Ramos (cell line): ENCODE measurements around the gene BTN2A1.
"Not testable (repeated sequence)": the region's sequence is repeated elsewhere in the genome, so short reads cannot be mapped to it uniquely, and the experiment has no call there.

Experiments
- in situ Hi-C: fragments of 300-500 bp; cut with MboI; formaldehyde crosslinking; loops from one replicate; pipeline ENCODE4 v1.14.3; 2022; ENCODE audit warnings: low sequenced_read_pairs; ENCODE audit not compliant: unreplicated experiment

BTN2A1 gene

GRCh38 chr6:26486358-26486757 is 28.6 kb downstream of the BTN2A1 start:
- in situ Hi-C loops = no loop called here

GRCh38 chr6:26487466-26487865 is 29.7 kb downstream of the BTN2A1 start:
- in situ Hi-C loops = no loop called here

- in situ Hi-C loops = no loop called here
These were observed 32.5 kb downstream of the BTN2A1 start for GRCh38 chr6:26489996-26490964.

- in situ Hi-C loops = no loop called here
These were observed 33.8 kb downstream of the BTN2A1 start for GRCh38 chr6:26491604-26492003.

- in situ Hi-C loops = no loop called here
These were observed 35.5 kb downstream of the BTN2A1 start for GRCh38 chr6:26493258-26493657.

- in situ Hi-C loops = no loop called here
These were observed 36.4 kb downstream of the BTN2A1 start for GRCh38 chr6:26494117-26494516.

GRCh38 chr6:26495281-26495680 is 37.5 kb downstream of the BTN2A1 start:
- in situ Hi-C loops = no loop called here

- in situ Hi-C loops = no loop called here
These were observed 39.9 kb downstream of the BTN2A1 start for GRCh38 chr6:26497610-26498009.

- in situ Hi-C loops = no loop called here
These were observed 42.3 kb downstream of the BTN2A1 start, which contains the start of gene BTN1A1 for GRCh38 chr6:26500102-26500501. BTN1A1 (plus strand) TSS chr6:26500303; CDS start chr6:26501287, 984 bp downstream.

- in situ Hi-C loops = no loop called here
These were observed 43.8 kb downstream of the BTN2A1 start for GRCh38 chr6:26501482-26501986.

- in situ Hi-C loops = no loop called here
These were observed 44.4 kb downstream of the BTN2A1 start for GRCh38 chr6:26502165-26502564.

- in situ Hi-C loops = no loop called here
These were observed 44.9 kb downstream of the BTN2A1 start for GRCh38 chr6:26502626-26503025.

GRCh38 chr6:26507658-26508057 is 49.9 kb downstream of the BTN2A1 start:
- in situ Hi-C loops = no loop called here

GRCh38 chr6:26511033-26511432 is 53.3 kb downstream of the BTN2A1 start:
- in situ Hi-C loops = not testable (repeated sequence)

GRCh38 chr6:26514984-26515383 is 57.2 kb downstream of the BTN2A1 start:
- in situ Hi-C loops = no loop called here

- in situ Hi-C loops = no loop called here
These were observed 59.0 kb downstream of the BTN2A1 start for GRCh38 chr6:26516481-26517427.
